GM23338 (cell line): ENCODE results near the gene DFFB. TPM values are rescaled to one million over a fixed set of nuclear protein-coding genes. Genes with fewer than 3 reads are reported as not detected.

Source experiments
- ATAC-seq: fragments of 200-7000 bp; cut with Tn5 transposase; 3 replicates; pipeline ENCODE4 v1.9.1; 2020
- DNase-seq: peaks from one replicate; pipeline ENCODE4 v3.0.0-alpha.2; 2015; ENCODE audit warnings: low spot score
- H2AFZ ChIP-seq: fragments of 200-600 bp; sonication (generic); 2 replicates; pipeline ENCODE4 v1.8.0; 2016; ENCODE audit warnings: antibody characterized with exemption, mild to moderate bottlenecking, moderate library complexity
- H3F3A ChIP-seq: fragments of 200-600 bp; sonication (generic); replicated peaks from 2 replicates; pipeline ENCODE4 v1.8.0; 2017; ENCODE audit warnings: antibody characterized with exemption, mixed run types, low read depth
- H3K27ac ChIP-seq: fragments of 200-600 bp; sonication (generic); 2 replicates; pipeline ENCODE4 v1.6.1; 2016; ENCODE audit warnings: low read depth
- H3K27me3 ChIP-seq: fragments of 200-600 bp; sonication (generic); 2 replicates; pipeline ENCODE4 v1.8.0; 2016; ENCODE audit warnings: mild to moderate bottlenecking, mixed run types, moderate library complexity; ENCODE audit not compliant: insufficient read depth
- H3K36me3 ChIP-seq: fragments of 200-600 bp; sonication (generic); 2 replicates; pipeline ENCODE4 v1.8.0; 2016; ENCODE audit warnings: mild to moderate bottlenecking; ENCODE audit not compliant: insufficient read depth
- H3K4me1 ChIP-seq: fragments of 200-600 bp; sonication (generic); 2 replicates; pipeline ENCODE4 v1.8.0; 2016; ENCODE audit warnings: mild to moderate bottlenecking, moderate library complexity; ENCODE audit not compliant: insufficient read depth
- H3K4me2 ChIP-seq: fragments of 200-600 bp; sonication (generic); 2 replicates; pipeline ENCODE4 v1.7.1; 2017; ENCODE audit warnings: mixed run types
- H3K4me3 ChIP-seq: fragments of 200-600 bp; sonication (generic); 2 replicates; pipeline ENCODE4 v1.6.1; 2016; ENCODE audit warnings: mixed run types
- H3K79me2 ChIP-seq: fragments of 200-600 bp; sonication (generic); replicated peaks from 2 replicates; pipeline ENCODE4 v1.8.0; 2017; ENCODE audit warnings: mild to moderate bottlenecking; ENCODE audit not compliant: insufficient read depth
- H3K9me2 ChIP-seq: fragments of 200-600 bp; sonication (generic); 2 replicates; pipeline ENCODE4 v1.8.0; 2017; ENCODE audit not compliant: insufficient read depth
- H4K20me1 ChIP-seq: fragments of 200-600 bp; sonication (generic); replicated peaks from 2 replicates; pipeline ENCODE4 v1.8.0; 2017; ENCODE audit warnings: mild to moderate bottlenecking; ENCODE audit not compliant: insufficient read depth
- H3K27ac Mint-ChIP-seq: 2 replicates; pipeline ENCODE4 v1.8.0; 2020; ENCODE audit warnings: inconsistent platforms, mild to moderate bottlenecking, moderate library complexity, mixed read lengths
- H3K27me3 Mint-ChIP-seq: 3 replicates; pipeline ENCODE4 v1.8.0; 2022; ENCODE audit warnings: low read depth, mild to moderate bottlenecking, moderate library complexity, mixed read lengths, inconsistent platforms; ENCODE audit not compliant: insufficient read depth, poor library complexity
- H3K36me3 Mint-ChIP-seq: 3 replicates; pipeline ENCODE4 v1.8.0; 2021; ENCODE audit warnings: low read depth, mild to moderate bottlenecking, inconsistent platforms, moderate library complexity, mixed read lengths
- H3K4me1 Mint-ChIP-seq: 3 replicates; pipeline ENCODE4 v1.8.0; 2020; ENCODE audit warnings: mild to moderate bottlenecking, inconsistent platforms, mixed read lengths
- H3K4me3 Mint-ChIP-seq: 3 replicates; pipeline ENCODE4 v1.8.0; 2021; ENCODE audit warnings: moderate library complexity, mild to moderate bottlenecking, inconsistent platforms, mixed read lengths
- H3K9me3 Mint-ChIP-seq: 3 replicates; pipeline ENCODE4 v1.8.0; 2020; ENCODE audit warnings: moderate library complexity, mild to moderate bottlenecking, inconsistent platforms, mixed read lengths
- CREB1 ChIP-seq: fragments of 250-450 bp; sonication (Bioruptor Pico); IDR thresholded peaks from 2 replicates; pipeline ENCODE4 v1.5.0; 2020; ENCODE audit warnings: low read depth, mild to moderate bottlenecking, moderate library complexity
- EZH2phosphoT487 ChIP-seq: fragments of 200-600 bp; sonication (generic); IDR thresholded peaks from one replicate; pipeline ENCODE4 v1.8.1; 2018; ENCODE audit warnings: antibody characterized with exemption; ENCODE audit not compliant: unreplicated experiment
- STAT1 ChIP-seq: IDR thresholded peaks from one replicate; pipeline ENCODE4 v1.6.1; 2016; ENCODE audit warnings: antibody characterized with exemption; ENCODE audit not compliant: unreplicated experiment
- ZNF114 ChIP-seq: fragments of 250-450 bp; sonication (Bioruptor Pico); IDR thresholded peaks from 2 replicates; pipeline ENCODE4 v1.5.0; 2020; ENCODE audit warnings: mild to moderate bottlenecking, moderate library complexity
- ZNF331 ChIP-seq: fragments of 250-450 bp; sonication (Bioruptor Pico); IDR thresholded peaks from 2 replicates; pipeline ENCODE4 v1.5.0; 2020; ENCODE audit warnings: low read depth, mild to moderate bottlenecking, moderate library complexity
- ZNF462 ChIP-seq: fragments of 250-450 bp; sonication (Bioruptor Pico); IDR thresholded peaks from 2 replicates; pipeline ENCODE4 v1.5.0; 2020; ENCODE audit warnings: mild to moderate bottlenecking, moderate library complexity
- polyA plus RNA-seq: library from polyadenylated mRNA; unstranded; fragments of >200 nt; fragmentation: Nextera tagmentation; extraction: Ambion mirVana; gene quantifications from 2 replicates; pipeline ENCODE4 v1.2.1, GENCODE V29; 2016
- total RNA-seq: library from RNA; depleted of rRNA; stranded (reverse); fragments of >200 nt; shearing (Covaris generic); gene quantifications from 2 replicates; pipeline ENCODE4 v1.2.3, GENCODE V29; 2014

DFFB gene
- total and polyA plus RNA-seq, 2 experiments from 2014 or later, result 6.5 to 18.1 TPM

GRCh38 chr1:3931007-3931912 is 74.0 kb downstream of the DFFB start (continued):
- TF ChIP-seq ZNF462 (CRISPR knock-in tag), result no peak
- no peak for TF ChIP-seq ZNF114 (CRISPR knock-in tag)
- no peak for TF ChIP-seq STAT1

GRCh38 chr1:3932156-3932919 is 75.1 kb downstream of the DFFB start:
- no peaks in the 10 kb centered on the region for H3K4me1 ChIP-seq
- no peaks in the 10 kb centered on the region for H3K4me1 Mint-ChIP-seq
- H3F3A ChIP-seq, result peaks cover 9% of the 10 kb centered on the region
- H3K27ac ChIP-seq, result no peak overlapping the region
- no peak overlapping the region for H3K4me3 ChIP-seq
- H4K20me1 ChIP-seq, result no peaks in the 10 kb centered on the region
- H3K4me3 Mint-ChIP-seq, result no peak overlapping the region
- H3K36me3 Mint-ChIP-seq, result peaks cover 39% of the 10 kb centered on the region
- peaks cover 16% of the 10 kb centered on the region for H3K27me3 Mint-ChIP-seq
- ATAC-seq, result no peak
- no peaks in the 10 kb centered on the region; the same call in 1 of the 2 replicates for H3K36me3 ChIP-seq
- DNase-seq, result no peak
- H2AFZ ChIP-seq, result no peak overlapping the region
- H3K9me2 ChIP-seq, result no peaks in the 10 kb centered on the region
- no peak overlapping the region for H3K4me2 ChIP-seq
- H3K79me2 ChIP-seq, result no peaks in the 10 kb centered on the region
- peaks cover 95% of the 10 kb centered on the region for H3K9me3 Mint-ChIP-seq
- no peaks in the 10 kb centered on the region for H3K27me3 ChIP-seq
- H3K27ac Mint-ChIP-seq, result no peak overlapping the region
- TF ChIP-seq ZNF331, result no peak
- TF ChIP-seq ZNF462 (CRISPR knock-in tag), result no peak
- no peak for TF ChIP-seq CREB1 (CRISPR knock-in tag)
- no peak for TF ChIP-seq EZH2phosphoT487
